Right forelimb (tissue), 1 donor: Measurements from ENCODE around the gene TNFRSF19.

Experiments
- DNase-seq: peaks from one replicate; pipeline ENCODE4 v3.0.0-alpha.2; 2018

Gene TNFRSF19

DNA sequence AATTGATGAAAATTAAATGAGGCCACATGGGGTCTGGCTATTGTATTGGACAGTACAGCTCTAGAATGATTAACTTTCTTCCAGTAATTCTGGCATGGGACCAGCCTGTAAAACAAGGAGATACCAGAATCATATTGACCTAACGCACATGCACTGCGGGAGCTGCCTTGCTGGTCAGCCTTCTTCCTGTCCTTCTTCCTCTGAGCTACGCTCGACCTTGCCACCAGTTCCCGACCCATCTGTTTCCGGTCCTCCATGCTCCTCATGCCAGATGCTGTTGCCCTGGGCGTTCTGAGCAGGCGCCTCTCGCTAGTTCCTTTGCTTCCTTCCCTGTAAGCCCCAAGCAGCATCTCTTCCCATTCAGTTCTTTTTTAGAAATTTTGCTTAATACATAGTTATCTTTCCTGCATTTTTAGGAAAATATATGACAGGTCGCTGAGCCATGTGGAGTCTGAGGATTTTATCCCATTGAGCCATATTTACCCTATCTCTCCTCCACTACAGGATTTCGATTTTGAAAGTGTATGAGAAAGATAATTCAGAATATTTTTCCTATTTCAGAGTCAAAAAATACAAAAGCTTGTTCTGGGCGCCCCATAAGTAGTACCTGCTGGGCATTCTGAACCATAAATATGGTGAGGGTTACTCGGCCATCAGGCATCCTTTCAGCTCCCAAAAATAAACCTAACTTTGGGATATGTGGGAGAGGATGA lies 38.6 kb downstream of the TNFRSF19 start:
- no peak for DNase-seq

DNA sequence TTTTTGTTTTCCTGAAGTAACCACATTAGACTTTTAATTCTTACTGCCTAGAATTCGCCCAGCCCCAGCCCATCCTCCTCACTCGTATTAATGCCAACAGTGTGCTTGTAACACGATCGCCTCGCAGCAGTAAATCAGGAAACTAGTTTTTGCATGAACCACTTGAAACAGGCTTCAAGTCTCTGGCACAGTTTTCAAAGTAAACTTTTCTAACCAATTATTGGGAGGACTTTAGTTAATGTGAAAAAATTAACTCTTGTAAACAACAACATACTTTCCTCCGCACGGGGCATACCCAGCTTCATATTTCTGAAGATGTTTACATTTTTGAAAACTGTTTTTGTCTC lies 39.2 kb downstream of the TNFRSF19 start:
- no peak for DNase-seq

DNA sequence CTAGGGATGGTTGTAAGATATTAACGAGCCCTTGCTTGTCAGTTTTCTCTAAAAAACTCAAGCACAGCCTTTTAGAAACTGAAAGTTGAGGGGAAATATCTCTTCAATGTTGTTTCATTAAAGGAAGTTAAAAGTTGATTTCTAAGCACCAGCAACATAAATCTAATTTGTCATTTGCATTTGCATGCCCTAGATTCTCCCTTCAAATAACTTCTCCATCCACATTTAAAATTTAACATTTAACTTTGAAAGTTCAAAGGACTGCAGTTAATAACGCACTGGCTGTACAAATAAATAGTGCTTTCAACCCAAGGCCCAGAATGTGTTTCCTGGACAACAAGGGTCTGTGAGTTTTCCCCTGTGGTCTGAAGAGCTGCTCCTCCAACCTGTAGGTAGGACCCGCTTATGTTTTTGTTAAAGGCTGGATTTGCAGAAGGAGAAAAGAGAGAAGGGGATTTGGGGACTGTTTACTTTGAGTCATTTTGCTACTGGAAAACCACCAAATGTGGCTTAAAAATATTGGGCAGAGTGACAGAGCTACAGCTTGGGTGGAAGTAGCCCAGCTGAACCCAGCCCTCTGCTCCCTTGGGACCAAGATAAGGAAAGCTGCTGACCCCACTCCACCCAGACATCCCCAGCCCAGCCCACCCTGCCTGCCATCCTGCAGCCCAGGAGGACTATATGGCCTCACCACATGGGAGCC lies 39.8 kb downstream of the TNFRSF19 start:
- no peak for DNase-seq

DNA sequence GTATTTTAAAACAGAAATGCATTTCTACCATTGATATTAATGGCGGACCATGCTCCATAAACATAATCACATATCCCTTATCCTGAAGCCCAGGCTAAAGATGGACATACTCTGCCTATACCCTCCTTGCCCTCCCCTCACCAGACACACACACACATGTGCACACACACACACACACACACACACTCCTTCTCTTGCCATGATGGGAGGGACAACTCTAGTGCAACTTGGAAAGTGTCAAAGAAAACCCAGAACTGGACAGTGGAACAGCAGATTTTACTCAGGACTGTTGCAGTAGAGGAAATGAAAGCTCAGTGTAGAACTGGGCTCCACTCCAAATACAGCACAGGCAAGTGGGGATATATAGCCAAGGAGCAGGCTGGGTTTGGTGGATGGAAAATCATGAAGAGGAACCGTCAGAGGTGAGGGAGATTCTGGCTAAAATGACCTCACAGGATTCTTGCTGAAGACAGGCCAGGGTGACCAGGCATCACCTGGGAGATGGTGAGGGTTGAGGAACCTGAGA lies 40.8 kb downstream of the TNFRSF19 start:
- DNase-seq = no peak

DNA sequence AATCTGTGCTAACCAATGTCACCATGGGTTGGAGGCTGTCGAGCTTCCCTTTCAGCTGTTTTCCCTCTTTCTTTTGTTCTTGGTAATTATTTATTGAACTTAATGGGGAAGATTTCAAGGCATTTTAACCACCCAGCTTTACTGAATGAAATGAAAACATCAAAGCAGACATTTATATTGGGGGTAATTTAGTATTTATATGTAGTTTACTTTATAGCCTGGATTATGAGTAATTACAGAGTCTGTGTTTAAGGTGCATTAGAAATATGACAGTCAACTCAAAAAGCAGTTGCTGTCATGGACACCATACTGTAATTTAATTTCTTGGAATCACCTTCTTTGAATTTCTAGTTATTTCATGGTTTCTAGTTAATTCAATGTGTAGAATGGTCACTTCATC lies 42.0 kb downstream of the TNFRSF19 start:
- no peak for DNase-seq

DNA sequence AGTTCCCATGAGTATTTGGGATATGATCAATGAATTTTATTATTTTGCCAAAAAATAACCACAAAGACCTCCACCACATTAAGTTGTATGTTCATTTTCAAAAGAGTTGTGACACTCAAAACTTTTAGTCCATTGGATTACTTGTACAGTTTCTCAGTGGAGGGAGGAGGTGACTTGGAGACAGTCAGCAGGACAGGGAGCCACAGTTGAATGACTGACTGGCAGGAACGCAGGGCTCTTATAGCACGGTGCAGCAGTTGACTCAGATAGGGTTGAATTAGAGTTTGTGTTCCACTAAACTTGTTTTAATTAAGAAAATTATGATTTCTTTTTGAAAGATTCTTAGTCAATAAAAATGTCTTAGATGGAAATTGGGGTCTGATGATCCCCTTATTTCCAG lies 42.5 kb downstream of the TNFRSF19 start:
- no peak for DNase-seq

- no peak for DNase-seq
Observed at GRCh38 chr13:23613596-23613995, 43.4 kb downstream of the TNFRSF19 start.

- no peak for DNase-seq
Observed at GRCh38 chr13:23615395-23616081, 45.3 kb downstream of the TNFRSF19 start.

GRCh38 chr13:23616228-23616627 lies 46.0 kb downstream of the TNFRSF19 start:
- DNase-seq = no peak

DNA sequence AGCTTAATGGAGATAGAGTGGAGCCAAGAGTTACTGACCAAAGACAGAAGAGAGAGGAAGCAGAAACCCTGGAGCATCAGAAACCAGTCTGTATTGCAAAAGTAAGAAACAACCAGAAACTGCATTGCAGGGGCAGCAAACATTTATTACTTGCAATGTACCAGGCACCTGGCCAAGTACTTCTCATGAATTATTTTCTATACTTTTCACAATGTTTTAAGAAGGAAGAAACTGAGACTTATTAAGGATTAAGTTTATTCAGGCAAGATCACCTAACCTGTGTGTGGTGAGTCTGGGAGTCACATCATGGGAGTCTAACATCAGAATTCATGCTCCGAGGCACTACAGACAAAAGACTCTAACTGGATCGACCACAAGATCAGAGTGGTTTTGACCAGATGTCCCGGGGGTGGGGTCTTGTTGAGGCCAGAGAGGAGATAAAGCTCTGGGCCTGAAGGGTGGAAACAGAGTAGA lies 47.4 kb downstream of the TNFRSF19 start:
- DNase-seq = no peak

DNA sequence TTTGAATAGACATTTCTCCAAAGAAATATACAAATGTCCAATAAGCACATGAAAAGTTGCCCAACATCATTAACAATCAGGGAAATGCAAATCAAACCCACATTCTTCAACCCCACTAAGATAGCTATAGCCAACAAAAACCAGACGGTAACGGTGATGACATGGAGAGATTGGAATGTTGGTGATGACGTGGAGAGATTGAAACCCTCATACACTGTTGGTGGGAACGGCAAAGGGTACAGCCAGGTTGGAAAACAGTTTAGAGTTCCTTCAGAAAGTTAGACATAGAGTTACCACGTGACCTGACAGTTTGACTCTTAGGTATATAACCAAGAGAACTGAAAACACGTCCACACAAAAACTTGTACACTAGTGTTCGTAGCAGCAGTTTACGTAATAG lies 48.1 kb downstream of the TNFRSF19 start:
- DNase-seq = no peak

- no peak for DNase-seq
Observed at GRCh38 chr13:23619068-23619855, 49.0 kb downstream of the TNFRSF19 start.

DNA sequence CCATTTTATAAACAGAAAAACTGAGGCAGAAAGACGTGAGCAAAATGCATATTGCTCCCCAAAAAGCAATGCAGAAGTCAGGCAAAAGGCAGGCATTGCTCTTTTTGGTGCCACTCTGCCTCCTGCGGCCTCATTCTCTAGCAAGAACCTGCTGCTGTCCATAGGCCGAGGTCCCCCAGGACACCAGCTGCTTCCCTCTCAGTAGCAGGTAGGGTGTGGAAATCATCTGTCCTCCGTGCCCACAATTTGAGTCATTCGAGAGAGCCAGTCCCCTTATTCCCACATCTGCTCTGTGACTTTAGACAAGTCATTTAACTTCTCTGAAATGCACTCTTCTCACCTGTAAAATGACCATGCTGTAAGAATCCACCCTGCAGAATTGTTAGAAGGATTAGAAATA lies 50.0 kb downstream of the TNFRSF19 start:
- no peak for DNase-seq

DNA sequence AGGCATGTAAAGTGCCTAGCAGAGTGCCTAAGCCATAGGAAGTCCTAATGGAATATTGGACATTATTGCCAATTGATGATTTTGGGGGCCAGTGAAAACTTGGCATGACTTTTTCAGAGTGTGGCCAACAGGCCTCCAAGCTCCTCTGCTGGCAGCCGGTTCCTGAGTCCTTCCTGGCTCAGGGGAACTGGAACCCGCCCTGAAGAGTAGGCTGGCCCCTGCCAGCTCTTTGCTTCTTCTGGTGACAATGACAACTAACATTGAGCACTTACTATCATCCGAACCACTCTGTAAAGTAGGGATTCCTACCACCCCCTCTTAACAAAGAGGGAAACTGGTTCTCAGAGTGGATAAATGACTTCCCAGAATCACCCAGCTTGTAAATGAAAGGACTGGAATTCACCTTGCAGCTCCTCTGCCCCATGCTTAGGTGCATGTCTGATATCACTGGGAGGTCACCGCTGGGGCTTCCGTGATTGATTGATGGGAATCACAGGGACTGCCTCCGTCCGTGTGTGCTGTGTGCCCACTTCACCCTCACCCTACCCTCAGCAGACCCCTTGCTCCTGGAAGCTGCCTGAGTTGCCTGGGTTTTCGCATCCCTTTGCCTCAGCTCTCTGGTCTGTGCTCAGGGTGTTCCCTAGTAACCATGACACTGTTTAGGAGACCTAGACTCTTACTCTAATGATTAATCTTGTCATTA lies 50.6 kb downstream of the TNFRSF19 start:
- no peak for DNase-seq

- no peak for DNase-seq
Observed at GRCh38 chr13:23621316-23621645, 51.1 kb downstream of the TNFRSF19 start.

GRCh38 chr13:23622985-23623384 lies 52.8 kb downstream of the TNFRSF19 start:
- no peak for DNase-seq

DNA sequence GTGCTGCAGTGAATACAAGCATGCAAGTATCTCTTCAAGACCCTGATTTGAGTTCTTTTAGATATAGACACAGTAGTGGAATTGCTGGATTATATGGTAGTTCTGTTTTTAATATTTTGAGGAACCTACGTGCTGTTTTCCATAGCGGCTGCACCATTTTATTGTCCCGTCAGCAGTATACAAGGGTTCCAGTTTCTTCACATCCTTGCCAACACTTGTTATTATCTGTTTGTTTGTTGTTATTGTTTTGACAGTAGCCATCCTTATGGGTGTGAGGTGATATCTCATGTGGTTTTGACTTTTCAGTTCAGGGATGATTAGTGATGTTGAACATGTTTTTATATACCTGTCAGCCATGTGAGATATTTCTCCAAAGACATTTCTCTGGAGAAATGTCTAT lies 53.2 kb downstream of the TNFRSF19 start:
- DNase-seq = no peak

DNA sequence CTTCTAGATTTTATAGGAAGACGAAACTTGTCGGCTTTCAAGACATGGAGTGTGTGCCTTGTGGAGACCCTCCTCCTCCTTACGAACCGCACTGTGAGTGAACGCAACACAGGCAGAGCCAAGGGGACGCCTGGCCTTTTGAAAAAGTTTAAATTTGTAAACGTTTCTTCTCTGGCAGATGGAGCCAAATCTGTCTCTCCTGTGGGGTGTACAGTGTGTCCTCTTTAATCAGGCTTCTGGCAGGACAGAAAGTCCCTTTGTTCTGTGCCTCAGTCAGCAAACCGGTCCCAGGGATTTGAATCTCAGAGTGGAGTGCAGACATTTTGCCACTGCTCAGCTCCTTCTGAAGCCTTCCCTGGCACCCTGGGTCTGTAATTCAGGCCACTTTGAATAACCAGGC lies 56.5 kb downstream of the TNFRSF19 start:
- no peak for DNase-seq

- no peak for DNase-seq
Observed at GRCh38 chr13:23627410-23627809, 57.2 kb downstream of the TNFRSF19 start.

DNA sequence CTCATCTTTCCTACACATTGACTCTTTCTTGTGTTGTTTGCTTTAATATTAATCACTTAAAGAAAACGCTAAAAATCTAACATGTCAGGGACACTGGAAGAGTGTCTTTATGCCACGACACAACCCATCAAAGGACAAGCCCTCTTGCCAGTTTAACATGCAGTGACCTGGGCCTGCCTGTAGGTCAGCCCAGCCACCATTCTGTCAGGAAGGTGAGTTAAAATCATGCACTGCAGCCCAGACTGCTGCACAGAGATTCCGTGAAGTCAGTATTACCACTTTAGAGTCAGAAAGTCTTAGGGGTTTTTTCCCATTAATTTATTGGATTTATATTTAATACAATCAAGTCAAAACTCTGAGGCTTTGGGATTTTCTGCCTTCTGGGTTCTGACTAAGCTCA lies 58.0 kb downstream of the TNFRSF19 start:
- no peak for DNase-seq

DNA sequence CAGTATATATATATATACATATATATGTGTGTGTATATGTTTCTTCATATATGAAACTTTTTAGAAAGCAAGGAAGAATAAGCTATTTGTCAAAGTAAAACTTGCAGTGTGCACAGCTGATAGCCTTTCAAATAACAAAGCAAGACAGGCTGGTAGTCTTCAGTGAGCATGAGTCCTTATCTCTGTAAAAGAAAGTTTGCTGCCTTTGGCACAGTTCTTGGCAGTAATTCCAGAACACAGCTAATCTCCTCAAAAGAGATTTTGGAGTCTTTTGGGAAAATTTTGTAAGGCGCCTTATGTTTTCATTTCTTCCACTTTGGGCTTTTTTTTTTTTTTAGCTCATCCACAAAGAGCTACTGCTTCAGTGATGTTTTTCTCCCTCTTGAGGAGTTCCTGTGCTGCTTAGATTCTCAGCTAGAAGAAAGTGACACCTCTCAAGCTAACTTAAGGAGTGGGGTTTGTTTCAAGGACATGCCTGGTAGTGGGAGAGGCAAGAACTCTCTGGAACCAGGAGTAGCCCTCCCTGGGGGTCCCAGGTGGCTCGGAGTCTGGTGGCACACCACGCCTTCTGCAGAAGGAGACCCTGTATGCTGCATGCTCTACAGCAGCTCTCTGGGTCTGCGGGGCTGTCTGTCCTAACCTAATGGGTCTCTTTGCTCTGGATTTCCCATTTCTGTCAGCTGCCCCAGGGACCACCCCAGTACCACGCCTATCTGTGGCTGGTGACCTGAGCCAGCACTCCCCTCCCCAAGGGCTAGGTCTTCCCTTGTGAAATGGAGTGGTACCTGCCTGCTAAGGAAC lies 58.8 kb downstream of the TNFRSF19 start:
- no peak for DNase-seq
